SK-N-SH (cell line): Measurements from ENCODE around the gene MAD1L1. TPM values are rescaled to one million over a fixed set of nuclear protein-coding genes. Genes with fewer than 3 reads are reported as not detected.

Experiments
- CTCF ChIA-PET: fragments of 300-600, 350-600 bp; formaldehyde crosslinking; extraction: SDS; loops from one replicate; lab custom pipeline; 2021; lab: Yijun Ruan, JAX
- POLR2A ChIA-PET: fragments of 350-600 bp; sonication (Branson Sonifier 250); formaldehyde crosslinking; extraction: SDS; loops from one replicate; lab custom pipeline; 2020; ENCODE audit warnings: antibody characterized with exemption, inconsistent platforms; lab: Yijun Ruan, JAX
- DNase-seq: peaks from one replicate; pipeline ENCODE4 v3.0.0; 2012
- H2AFZ ChIP-seq: fragments of 200-600 bp; sonication (generic); 2 replicates; pipeline ENCODE4 v1.8.1; 2016; ENCODE audit warnings: antibody characterized with exemption, mild to moderate bottlenecking, low read depth
- H3F3A ChIP-seq: fragments of 200-600 bp; sonication (generic); replicated peaks from 2 replicates; pipeline ENCODE3; 2016; ENCODE audit warnings: antibody characterized with exemption, mild to moderate bottlenecking; ENCODE audit not compliant: insufficient read depth
- H3K27ac ChIP-seq, 2 experiments: fragments of 200-500 bp in 1 of 2; fragments of 200-600 bp in 1 of 2; sonication (Bioruptor generic) in 1 of 2; sonication (generic), shearing (Covaris generic) in 1 of 2; 2 replicates each; pipeline versions ENCODE4 v1.5.1 to v1.6.1; 2014 to 2016; ENCODE audit warnings: low read depth in 2 of 2, inconsistent platforms in 1 of 2, low read length in 1 of 2, mild to moderate bottlenecking in 1 of 2, mixed read lengths in 1 of 2
- H3K27me3 ChIP-seq: fragments of 200-600 bp; sonication (generic), shearing (Covaris generic); 2 replicates; pipeline ENCODE4 v1.6.1; 2016; ENCODE audit warnings: mixed run types; ENCODE audit not compliant: insufficient read depth
- H3K36me3 ChIP-seq, 2 experiments: fragments of 200-500 bp in 1 of 2; fragments of 200-600 bp in 1 of 2; sonication (Bioruptor generic) in 1 of 2; sonication (generic) in 1 of 2; replicated peaks in 1 of 2; 2 replicates each; pipeline versions ENCODE3 to v1.5.1; 2014 to 2016; ENCODE audit warnings: low read length in 1 of 2, mild to moderate bottlenecking in 1 of 2; ENCODE audit not compliant: insufficient read depth in 2 of 2, control insufficient read depth in 1 of 2
- H3K4me1 ChIP-seq, 2 experiments: fragments of 200-500 bp in 1 of 2; fragments of 200-600 bp in 1 of 2; sonication (Bioruptor generic) in 1 of 2; sonication (generic), shearing (Covaris generic) in 1 of 2; 2 replicates each; pipeline versions ENCODE4 v1.5.1 to v1.6.1; 2014 to 2016; ENCODE audit warnings: low read depth in 1 of 2, low read length in 1 of 2, mixed run types in 1 of 2; ENCODE audit not compliant: insufficient read depth in 2 of 2, control insufficient read depth in 1 of 2
- H3K4me2 ChIP-seq: fragments of 200-600 bp; sonication (generic), shearing (Covaris generic); 2 replicates; pipeline ENCODE4 v1.6.1; 2017; ENCODE audit warnings: mixed run types
- H3K4me3 ChIP-seq, 2 experiments: fragments of 200-500 bp in 1 of 2; fragments of 200-600 bp in 1 of 2; sonication (Bioruptor generic) in 1 of 2; sonication (generic), shearing (Covaris generic) in 1 of 2; 2 replicates each; pipeline versions ENCODE4 v1.5.1 to v1.8.1; 2014 to 2016; ENCODE audit warnings: low read depth in 2 of 2, inconsistent platforms in 1 of 2, low read length in 1 of 2, mild to moderate bottlenecking in 1 of 2, mixed read lengths in 1 of 2, moderate library complexity in 1 of 2
- H3K79me2 ChIP-seq: fragments of 200-600 bp; sonication (generic); 2 replicates; pipeline ENCODE4 v1.8.1; 2017; ENCODE audit warnings: mild to moderate bottlenecking; ENCODE audit not compliant: insufficient read depth
- H3K9ac ChIP-seq: fragments of 200-600 bp; sonication (generic); 2 replicates; pipeline ENCODE4 v1.6.1; 2017; ENCODE audit warnings: mixed run types
- H3K9me2 ChIP-seq: fragments of 200-600 bp; sonication (generic); 2 replicates; pipeline ENCODE4 v1.6.1; 2017; ENCODE audit warnings: mixed run types
- H3K9me3 ChIP-seq: fragments of 200-600 bp; sonication (generic); 2 replicates; pipeline ENCODE4 v1.6.1; 2017; ENCODE audit warnings: mixed run types, mild to moderate bottlenecking, moderate library complexity
- H4K20me1 ChIP-seq: fragments of 200-600 bp; sonication (generic); 2 replicates; pipeline ENCODE4 v1.6.1; 2017; ENCODE audit warnings: mild to moderate bottlenecking, mixed run types; ENCODE audit not compliant: insufficient read depth
- EP300 ChIP-seq, 2 experiments: IDR thresholded peaks; 2 replicates each; pipeline versions ENCODE4 v1.4.0 to v1.6.1; 2012; ENCODE audit warnings: borderline replicate concordance in 1 of 2, low read depth in 1 of 2, low read length in 1 of 2
- MXI1 ChIP-seq: IDR thresholded peaks from 2 replicates; pipeline ENCODE4 v1.6.1; 2012; ENCODE audit warnings: mild to moderate bottlenecking, low read depth, low read length, improper control_type of control experiment
- NRF1 ChIP-seq: IDR thresholded peaks from 2 replicates; pipeline ENCODE4 v1.6.1; 2012; ENCODE audit warnings: low read depth, mild to moderate bottlenecking, low read length
- PBX3 ChIP-seq: IDR thresholded peaks from 2 replicates; pipeline ENCODE4; 2012
- POLR2AphosphoS5 ChIP-seq: IDR thresholded peaks from 2 replicates; pipeline ENCODE4 v1.6.1; 2012; ENCODE audit warnings: low read depth, low read length
- RCOR1 ChIP-seq: fragments of 150-350 bp; IDR thresholded peaks from 2 replicates; pipeline ENCODE4 v1.6.1; 2017; ENCODE audit warnings: antibody characterized with exemption, low read length
- RFX5 ChIP-seq: IDR thresholded peaks from 2 replicates; pipeline ENCODE4 v1.6.1; 2012; ENCODE audit warnings: mild to moderate bottlenecking, improper control_type of control experiment, low read length
- SMC3 ChIP-seq: IDR thresholded peaks from 2 replicates; pipeline ENCODE4 v1.6.1; 2012; ENCODE audit warnings: low read depth, low read length, improper control_type of control experiment
- USF1 ChIP-seq: IDR thresholded peaks from 2 replicates; pipeline ENCODE4 v1.4.0; 2012; ENCODE audit warnings: low read depth, borderline replicate concordance
- WGBS: methylation state at CpG from one replicate; pipeline ENCODE4 v1.1.6; 2017; ENCODE audit warnings: low lambda C conversion rate; 5-methylcytosine and 5-hydroxymethylcytosine counted together
- polyA plus RNA-seq, 3 experiments: library from polyadenylated mRNA; depleted of rRNA; stranded (reverse); fragments of >200 nt; gene quantifications; 2 replicates each; pipeline ENCODE4 v1.2.3, GENCODE V29; 2012

MAD1L1 gene
- polyA plus RNA-seq, 1 of the 3 experiments (the other 2 are of a cell fraction) = 46.2 TPM

- DNase-seq = peak; percentile 88
- 70% methylated on average over 9 of the region's 9 CpGs for WGBS
- 0 out of 2 replicates have a peak, but pooled peaks cover 5% of the 10 kb centered on the region for H4K20me1 ChIP-seq
- H2AFZ ChIP-seq = no peak overlapping the region
- H3K9me2 ChIP-seq = no peaks in the 10 kb centered on the region
- H3K9ac ChIP-seq = no peak overlapping the region
- peaks cover 11% of the 10 kb centered on the region; the same call in 1 of the 2 replicates for H3K79me2 ChIP-seq
- CTCF ChIA-PET = interaction anchor here (1.1 to 1.9 kb wide), 3 partner anchors 34 to 66 kb away, joined by 4 to 7 read pairs (median 4); no protein-coding TSS in a partner anchor
- no peaks in the 10 kb centered on the region for H3K36me3 ChIP-seq
- H3K4me2 ChIP-seq = no peak overlapping the region
- no peak for TF ChIP-seq USF1
- no peak for TF ChIP-seq RFX5
- no peak for TF ChIP-seq EP300 (IDR thresholded peaks at IDR 0.05; ENCODE audit: borderline replicate concordance in 1 of 2, low read depth in 1 of 2, low read length in 1 of 2)
- no peak for TF ChIP-seq POLR2AphosphoS5
- TF ChIP-seq PBX3 = no peak
- TF ChIP-seq NRF1 = no peak
- TF ChIP-seq MXI1 = no peak
- TF ChIP-seq RCOR1 = no peak
- H3F3A ChIP-seq = no peaks in the 10 kb centered on the region
- no peak overlapping the region for H3K4me3 ChIP-seq
- no peaks in the 10 kb centered on the region for H3K9me3 ChIP-seq
- H3K4me1 ChIP-seq = peaks cover 0 to 13% of the 10 kb centered on the region in 2 experiments; a peak in 1 of 4 replicates
- H3K27me3 ChIP-seq = no peaks in the 10 kb centered on the region
- POLR2A ChIA-PET = interaction anchor here (1.0 kb wide), 1 partner anchor 48 kb away, joined by 5 read pairs; no protein-coding TSS in a partner anchor
- peak overlapping the region in 1 of 2 experiments; percentile 66; a peak in 2 of 4 replicates for H3K27ac ChIP-seq
Observed at GRCh38 chr7:2281541-2281940, 48.8 kb upstream of the MAD1L1 start.

- POLR2A ChIA-PET = no interaction called here
- H3K27me3 ChIP-seq = no peaks in the 10 kb centered on the region
Observed at GRCh38 chr7:2280424-2280823, 47.7 kb upstream of the MAD1L1 start.

More at GRCh38 chr7:2280424-2280823, 47.7 kb upstream of the MAD1L1 start:
- no peaks in the 10 kb centered on the region for H3K9me3 ChIP-seq
- peaks cover 11% of the 10 kb centered on the region; the same call in 1 of the 2 replicates for H3K79me2 ChIP-seq
- no peak for DNase-seq
- H3K9me2 ChIP-seq = no peaks in the 10 kb centered on the region
- H3K4me2 ChIP-seq = no peak overlapping the region
- 0 out of 2 replicates have a peak, but pooled peaks cover 5% of the 10 kb centered on the region for H4K20me1 ChIP-seq
- H3K9ac ChIP-seq = no peak overlapping the region
- CTCF ChIA-PET = interaction anchor here (0.6 to 2.0 kb wide), 5 partner anchors 32 to 188 kb away, joined by 3 to 7 read pairs (median 3); no protein-coding TSS in a partner anchor
- no peak overlapping the region for H2AFZ ChIP-seq
- no peaks in the 10 kb centered on the region for H3F3A ChIP-seq
- H3K36me3 ChIP-seq = no peaks in the 10 kb centered on the region
- peaks cover 0 to 13% of the 10 kb centered on the region in 2 experiments; a peak in 1 of 4 replicates for H3K4me1 ChIP-seq
- TF ChIP-seq USF1 (no peak), SMC3 (no peak)
- no peak overlapping the region for H3K27ac ChIP-seq
- 96% methylated on average over 2 of the region's 2 CpGs for WGBS
- H3K4me3 ChIP-seq = no peak overlapping the region
